WI38 (cell line): ENCODE data around the gene CLASP1.
"Not testable (repeated sequence)": the region's sequence is repeated elsewhere in the genome, so short reads cannot be mapped to it uniquely, and the experiment has no call there.

Source experiments
- H3K4me3 ChIP-seq: 2 replicates; pipeline ENCODE4 v1.5.1; 2011; ENCODE audit warnings: low read depth, mild to moderate bottlenecking, control low read depth, low read length
- TF ChIP-seq, protein P1 (sequence below): IDR thresholded peaks from 2 replicates; pipeline ENCODE4 v1.5.1; 2012; ENCODE audit warnings: low read depth, mild to moderate bottlenecking, control low read depth, low read length

CLASP1 gene

GRCh38 chr2:121649149-121649595 is at the start of gene CLASP1:
Gene CLASP1 (minus strand): TSS chr2:121649462. CDS start chr2:121605895, 43,567 bp downstream.
- peak within 1 kb of the TSS; percentile 84 for H3K4me3 ChIP-seq
- TF ChIP-seq, protein P1, sequence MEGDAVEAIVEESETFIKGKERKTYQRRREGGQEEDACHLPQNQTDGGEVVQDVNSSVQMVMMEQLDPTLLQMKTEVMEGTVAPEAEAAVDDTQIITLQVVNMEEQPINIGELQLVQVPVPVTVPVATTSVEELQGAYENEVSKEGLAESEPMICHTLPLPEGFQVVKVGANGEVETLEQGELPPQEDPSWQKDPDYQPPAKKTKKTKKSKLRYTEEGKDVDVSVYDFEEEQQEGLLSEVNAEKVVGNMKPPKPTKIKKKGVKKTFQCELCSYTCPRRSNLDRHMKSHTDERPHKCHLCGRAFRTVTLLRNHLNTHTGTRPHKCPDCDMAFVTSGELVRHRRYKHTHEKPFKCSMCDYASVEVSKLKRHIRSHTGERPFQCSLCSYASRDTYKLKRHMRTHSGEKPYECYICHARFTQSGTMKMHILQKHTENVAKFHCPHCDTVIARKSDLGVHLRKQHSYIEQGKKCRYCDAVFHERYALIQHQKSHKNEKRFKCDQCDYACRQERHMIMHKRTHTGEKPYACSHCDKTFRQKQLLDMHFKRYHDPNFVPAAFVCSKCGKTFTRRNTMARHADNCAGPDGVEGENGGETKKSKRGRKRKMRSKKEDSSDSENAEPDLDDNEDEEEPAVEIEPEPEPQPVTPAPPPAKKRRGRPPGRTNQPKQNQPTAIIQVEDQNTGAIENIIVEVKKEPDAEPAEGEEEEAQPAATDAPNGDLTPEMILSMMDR, result no peak

DNA sequence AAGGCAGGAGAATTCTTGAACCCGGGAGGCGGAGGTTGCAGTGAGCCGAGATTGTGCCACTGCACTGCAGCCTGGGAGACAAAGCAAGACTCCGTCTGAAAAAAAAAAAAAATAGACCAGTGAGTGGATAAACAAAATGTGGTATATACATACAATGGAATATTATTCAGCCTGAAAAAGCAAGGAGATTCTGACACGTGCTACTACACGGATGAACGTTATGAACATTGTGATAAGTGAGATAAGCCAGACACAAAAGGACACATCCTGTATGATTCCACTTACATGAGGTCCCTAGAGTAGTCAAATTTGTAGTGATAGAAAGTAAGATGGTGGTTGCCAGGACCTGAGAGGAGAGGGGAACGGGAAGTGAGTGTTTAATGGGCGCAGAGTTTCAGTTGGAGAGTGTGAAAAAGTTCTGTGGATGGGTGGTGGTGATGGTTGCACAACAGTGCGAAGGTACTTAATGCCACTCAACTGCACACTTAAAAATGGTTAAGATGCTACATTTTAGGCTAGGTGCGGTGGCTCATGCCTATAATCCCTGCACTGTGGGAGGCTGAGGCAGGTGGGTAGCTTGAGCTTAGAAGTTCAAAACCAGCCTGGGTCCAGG is 49.2 kb upstream of the CLASP1 start:
- TF ChIP-seq, protein P1, result no peak
- no peak overlapping the region for H3K4me3 ChIP-seq

- H3K4me3 ChIP-seq, result no peak overlapping the region
- TF ChIP-seq, protein P1, result no peak
Observed at GRCh38 chr2:121697108-121697631, 47.9 kb upstream of the CLASP1 start.

GRCh38 chr2:121696410-121696930 is 47.2 kb upstream of the CLASP1 start:
- TF ChIP-seq, protein P1, result no peak
- H3K4me3 ChIP-seq, result no peak overlapping the region

- H3K4me3 ChIP-seq, result no peak overlapping the region
- TF ChIP-seq, protein P1, result no peak
Observed at GRCh38 chr2:121695171-121695451, 45.8 kb upstream of the CLASP1 start.

GRCh38 chr2:121694398-121695170 is 45.3 kb upstream of the CLASP1 start:
- no peak overlapping the region for H3K4me3 ChIP-seq
- TF ChIP-seq, protein P1, result no peak

DNA sequence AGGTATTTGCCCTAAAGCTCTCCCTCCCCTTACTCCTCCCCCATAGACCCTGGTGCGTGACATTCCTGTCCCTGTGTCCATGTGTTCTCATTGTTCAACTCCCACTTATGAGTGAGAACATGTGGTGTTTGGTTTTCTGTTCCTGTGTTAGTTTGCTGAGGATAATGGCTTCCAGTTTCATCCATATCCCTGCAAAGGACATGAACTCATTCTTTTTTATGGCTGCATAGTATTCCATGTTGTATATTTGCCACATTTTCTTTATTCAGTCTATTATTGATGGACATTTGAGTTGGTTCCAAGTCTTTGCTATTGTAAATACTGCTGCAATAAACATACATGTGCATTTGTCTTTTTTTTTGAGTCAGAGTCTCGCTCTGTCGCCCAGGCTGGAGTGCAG is 41.3 kb upstream of the CLASP1 start:
- not testable (repeated sequence) for H3K4me3 ChIP-seq
